GOT3 (cell line): ENCODE measurements around the gene ZNF718.
"Not testable (repeated sequence)": the region's sequence is repeated elsewhere in the genome, so short reads cannot be mapped to it uniquely, and the experiment has no call there.

Experiments used
- DNase-seq: peaks from one replicate; lab custom pipeline; 2025; ENCODE audit warnings: mixed read lengths; lab: John Stamatoyannopoulos, UW

The ZNF718 gene

GRCh38 chr4:124275-125081 lies at the start of gene ZNF718:
ZNF718 (plus strand) TSS chr4:124501; CDS start chr4:124671, 170 bp downstream.
- peak; percentile 33 for DNase-seq

GRCh38 chr4:85951-86350 lies 38.4 kb upstream of the ZNF718 start:
- DNase-seq = no peak

GRCh38 chr4:86559-87324 lies 37.6 kb upstream of the ZNF718 start:
- DNase-seq = not testable (repeated sequence)

- no peak for DNase-seq
Measured at GRCh38 chr4:98386-98785, 25.9 kb upstream of the ZNF718 start.

GRCh38 chr4:99863-100262 lies 24.4 kb upstream of the ZNF718 start:
- no peak for DNase-seq

GRCh38 chr4:107083-107443 lies 17.2 kb upstream of the ZNF718 start:
- no peak for DNase-seq

GRCh38 chr4:107444-108429 lies 16.6 kb upstream of the ZNF718 start:
- DNase-seq = no peak

GRCh38 chr4:112771-113170 lies 11.5 kb upstream of the ZNF718 start:
- no peak for DNase-seq

- DNase-seq = no peak
Measured at GRCh38 chr4:113732-114131, 10.6 kb upstream of the ZNF718 start.

GRCh38 chr4:114149-114548 lies 10.2 kb upstream of the ZNF718 start:
- no peak for DNase-seq

- DNase-seq = no peak
Measured at GRCh38 chr4:116499-116898, 7.8 kb upstream of the ZNF718 start.

GRCh38 chr4:120616-121015 lies 3.7 kb upstream of the ZNF718 start:
- DNase-seq = no peak

GRCh38 chr4:121408-122084 lies 2.8 kb upstream of the ZNF718 start:
- no peak for DNase-seq

- DNase-seq = not testable (repeated sequence)
Measured at GRCh38 chr4:123922-124274, 403 bp upstream of the ZNF718 start.

GRCh38 chr4:125091-125771 lies 930 bp downstream of the ZNF718 start:
- DNase-seq = no peak

GRCh38 chr4:125833-126232 lies 1.5 kb downstream of the ZNF718 start:
- no peak for DNase-seq

GRCh38 chr4:132483-132882 lies 8.2 kb downstream of the ZNF718 start:
- no peak for DNase-seq

GRCh38 chr4:138935-139334 lies 14.6 kb downstream of the ZNF718 start:
- DNase-seq = no peak

- DNase-seq = no peak
Measured at GRCh38 chr4:139691-140090, 15.4 kb downstream of the ZNF718 start.

GRCh38 chr4:146621-147020 lies 22.3 kb downstream of the ZNF718 start:
- no peak for DNase-seq

GRCh38 chr4:147233-147632 lies 22.9 kb downstream of the ZNF718 start:
- DNase-seq = no peak
